NB4 (cell line): ENCODE results near the gene TMEM132E.

Experiments
- POLR2A ChIP-seq: IDR thresholded peaks from 2 replicates; pipeline ENCODE4 v1.6.1; 2011; ENCODE audit warnings: mild to moderate bottlenecking; ENCODE audit not compliant: insufficient read length; ENCODE audit errors: extremely low read depth
- TF ChIP-seq, protein P1 (sequence below): IDR thresholded peaks from one replicate; pipeline ENCODE4 v1.5.1; 2012; ENCODE audit warnings: low read depth, low read length
- TF ChIP-seq, protein P2 (sequence below): IDR thresholded peaks from 2 replicates; pipeline ENCODE4 v1.6.1; 2011; ENCODE audit warnings: low read depth, low read length

DNA sequence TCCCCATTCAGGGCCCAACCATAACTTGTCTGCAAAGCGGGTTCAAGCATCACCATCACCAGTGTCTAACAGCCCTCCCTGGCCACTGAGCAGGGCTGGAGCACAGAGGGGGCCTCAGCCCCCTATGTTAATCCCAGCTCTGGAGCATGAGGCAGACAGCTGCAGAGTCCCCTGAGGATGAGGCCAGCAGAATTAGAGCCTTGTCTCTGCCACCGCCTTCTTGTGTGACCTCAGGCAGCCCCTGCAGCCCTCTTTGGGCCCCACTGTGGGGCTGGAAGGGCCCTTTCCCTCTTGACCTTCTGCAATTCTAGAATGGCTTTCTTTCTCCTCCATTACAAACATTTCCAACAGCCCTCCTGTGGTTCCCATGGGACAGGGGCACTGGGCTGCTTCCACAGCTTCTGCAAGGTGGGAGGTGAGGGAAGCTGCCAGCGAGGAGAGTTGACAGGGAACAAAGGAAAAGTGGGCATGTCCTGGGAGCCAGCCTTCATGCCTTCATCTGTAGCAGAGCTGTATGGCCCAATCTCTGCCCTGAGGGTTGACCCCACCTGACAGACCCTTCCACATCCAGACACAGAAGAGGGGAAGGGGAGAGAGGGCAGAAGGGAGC, 65.7 kb downstream of the TMEM132E start:
- TF ChIP-seq, protein P1, sequence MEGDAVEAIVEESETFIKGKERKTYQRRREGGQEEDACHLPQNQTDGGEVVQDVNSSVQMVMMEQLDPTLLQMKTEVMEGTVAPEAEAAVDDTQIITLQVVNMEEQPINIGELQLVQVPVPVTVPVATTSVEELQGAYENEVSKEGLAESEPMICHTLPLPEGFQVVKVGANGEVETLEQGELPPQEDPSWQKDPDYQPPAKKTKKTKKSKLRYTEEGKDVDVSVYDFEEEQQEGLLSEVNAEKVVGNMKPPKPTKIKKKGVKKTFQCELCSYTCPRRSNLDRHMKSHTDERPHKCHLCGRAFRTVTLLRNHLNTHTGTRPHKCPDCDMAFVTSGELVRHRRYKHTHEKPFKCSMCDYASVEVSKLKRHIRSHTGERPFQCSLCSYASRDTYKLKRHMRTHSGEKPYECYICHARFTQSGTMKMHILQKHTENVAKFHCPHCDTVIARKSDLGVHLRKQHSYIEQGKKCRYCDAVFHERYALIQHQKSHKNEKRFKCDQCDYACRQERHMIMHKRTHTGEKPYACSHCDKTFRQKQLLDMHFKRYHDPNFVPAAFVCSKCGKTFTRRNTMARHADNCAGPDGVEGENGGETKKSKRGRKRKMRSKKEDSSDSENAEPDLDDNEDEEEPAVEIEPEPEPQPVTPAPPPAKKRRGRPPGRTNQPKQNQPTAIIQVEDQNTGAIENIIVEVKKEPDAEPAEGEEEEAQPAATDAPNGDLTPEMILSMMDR: no peak
- TF ChIP-seq, protein P2, sequence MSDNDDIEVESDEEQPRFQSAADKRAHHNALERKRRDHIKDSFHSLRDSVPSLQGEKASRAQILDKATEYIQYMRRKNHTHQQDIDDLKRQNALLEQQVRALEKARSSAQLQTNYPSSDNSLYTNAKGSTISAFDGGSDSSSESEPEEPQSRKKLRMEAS: no peak
- TF ChIP-seq POLR2A: no peak
